NCI-H1105 (cell line): ENCODE measurements around the gene CTSL.

Source experiments
- DNase-seq: peaks from one replicate; lab custom pipeline; 2025; lab: John Stamatoyannopoulos, UW

CTSL gene

DNA sequence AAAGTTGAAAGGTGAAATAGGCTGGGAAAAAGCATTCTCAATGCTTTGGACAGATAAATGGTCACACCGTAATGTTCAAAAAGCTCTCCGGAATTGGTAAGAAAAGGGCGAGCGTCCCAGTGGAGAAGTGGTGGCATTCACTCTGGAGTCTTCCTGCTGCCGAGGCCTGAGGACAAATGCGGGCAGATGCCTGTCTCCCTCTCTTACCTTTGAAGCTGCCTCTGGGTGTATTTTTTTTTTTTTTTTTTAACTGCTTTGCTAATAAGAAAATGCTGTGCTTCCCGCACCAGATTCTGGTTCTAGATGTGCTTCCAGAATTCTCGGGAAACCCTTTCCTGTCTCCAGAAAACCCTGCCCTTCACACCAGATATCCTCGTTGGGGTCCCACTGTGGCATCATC is 24.4 kb upstream of the CTSL start:
- DNase-seq: no peak

DNA sequence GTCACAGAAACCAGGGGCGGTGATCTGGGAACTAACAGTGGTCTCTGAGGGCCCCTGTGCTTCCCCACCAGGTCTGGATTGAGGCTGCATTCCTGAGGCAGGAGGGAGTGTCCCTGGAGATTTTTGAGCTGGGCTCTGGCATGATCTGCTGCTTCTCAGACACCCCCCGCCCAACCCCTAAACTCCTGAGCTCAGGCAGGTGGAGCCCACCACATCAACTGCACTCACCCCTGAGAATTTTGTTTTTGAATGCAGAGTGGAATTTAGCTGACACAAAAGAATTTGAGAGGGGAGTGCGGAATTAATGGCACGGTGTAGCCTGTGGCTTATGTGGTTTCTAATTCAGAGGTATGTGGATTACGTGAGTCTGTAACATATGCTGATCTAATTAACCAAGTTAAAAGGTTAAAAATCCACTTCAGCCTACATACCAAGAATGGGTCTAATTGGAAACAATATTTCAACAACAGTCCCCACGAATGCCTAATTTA is 23.9 kb upstream of the CTSL start:
- DNase-seq: no peak

DNA sequence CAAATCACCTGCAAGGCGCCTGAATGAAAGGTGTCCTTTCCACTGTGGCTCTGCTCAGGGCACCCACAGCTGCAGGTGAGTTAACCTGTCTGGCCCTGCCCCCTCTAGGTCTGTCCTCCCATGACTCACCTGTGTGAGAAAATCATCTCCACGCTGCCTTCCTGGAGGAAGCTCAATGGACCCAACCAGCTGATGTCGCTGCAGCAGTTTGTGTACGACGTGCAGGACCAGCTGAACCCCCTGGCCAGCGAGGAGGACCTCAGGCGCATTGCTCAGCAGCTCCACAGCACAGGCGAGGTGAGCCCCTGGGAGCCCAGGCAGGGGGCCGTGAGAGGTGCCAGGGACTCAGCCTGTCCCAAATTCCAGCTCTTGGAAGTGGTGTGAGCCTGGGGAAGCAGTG is 23.0 kb upstream of the CTSL start:
- DNase-seq: no peak

DNA sequence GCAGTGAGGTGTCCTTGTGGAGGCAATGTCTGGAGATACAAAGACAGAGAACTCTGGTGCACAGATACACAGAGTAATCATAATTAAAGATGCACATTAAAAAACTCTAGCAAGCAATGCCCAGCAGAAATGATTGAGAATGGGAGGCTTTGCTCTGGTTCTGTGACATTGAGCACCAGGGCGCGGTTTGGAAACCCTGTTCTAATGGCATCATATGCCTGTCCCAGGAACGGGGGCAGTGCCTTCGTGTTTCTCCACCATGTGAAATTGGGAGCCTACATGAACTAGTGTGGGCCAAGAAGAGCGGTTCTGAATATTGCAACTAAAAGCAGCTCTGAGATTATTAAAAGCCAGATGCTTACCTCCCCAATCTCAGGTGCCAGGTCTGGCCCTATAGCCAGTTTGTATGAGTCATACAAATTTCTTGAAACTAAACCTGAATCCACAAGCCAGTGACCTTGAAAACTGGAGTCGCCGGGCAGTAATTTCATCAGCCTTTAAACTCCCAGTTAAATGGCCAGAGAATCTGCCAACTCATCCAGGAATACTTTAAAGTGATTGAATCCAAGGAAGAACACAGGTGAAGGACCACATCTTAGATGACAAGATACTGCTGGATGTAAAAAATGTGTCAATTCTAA is 22.2 kb upstream of the CTSL start:
- DNase-seq: no peak

DNA sequence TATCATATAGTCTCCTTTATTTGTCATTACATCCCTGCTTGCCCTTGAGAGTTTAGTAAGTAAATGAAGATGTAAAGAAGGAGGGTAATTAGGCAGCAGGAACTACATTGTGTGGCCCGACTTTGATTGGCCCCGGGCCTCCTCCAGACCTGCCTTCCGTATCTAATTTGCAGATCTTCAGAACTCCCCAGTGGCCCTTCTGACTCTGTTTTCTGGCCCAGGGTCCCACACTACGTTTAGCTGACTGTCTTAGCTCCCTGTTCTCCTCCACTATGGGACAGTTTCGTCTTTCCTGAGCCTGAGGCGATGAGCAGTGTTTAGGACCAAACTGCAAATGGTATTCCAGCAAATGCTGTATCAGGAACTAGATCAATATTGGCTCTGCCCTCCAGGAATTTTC is 21.6 kb upstream of the CTSL start:
- no peak for DNase-seq

DNA sequence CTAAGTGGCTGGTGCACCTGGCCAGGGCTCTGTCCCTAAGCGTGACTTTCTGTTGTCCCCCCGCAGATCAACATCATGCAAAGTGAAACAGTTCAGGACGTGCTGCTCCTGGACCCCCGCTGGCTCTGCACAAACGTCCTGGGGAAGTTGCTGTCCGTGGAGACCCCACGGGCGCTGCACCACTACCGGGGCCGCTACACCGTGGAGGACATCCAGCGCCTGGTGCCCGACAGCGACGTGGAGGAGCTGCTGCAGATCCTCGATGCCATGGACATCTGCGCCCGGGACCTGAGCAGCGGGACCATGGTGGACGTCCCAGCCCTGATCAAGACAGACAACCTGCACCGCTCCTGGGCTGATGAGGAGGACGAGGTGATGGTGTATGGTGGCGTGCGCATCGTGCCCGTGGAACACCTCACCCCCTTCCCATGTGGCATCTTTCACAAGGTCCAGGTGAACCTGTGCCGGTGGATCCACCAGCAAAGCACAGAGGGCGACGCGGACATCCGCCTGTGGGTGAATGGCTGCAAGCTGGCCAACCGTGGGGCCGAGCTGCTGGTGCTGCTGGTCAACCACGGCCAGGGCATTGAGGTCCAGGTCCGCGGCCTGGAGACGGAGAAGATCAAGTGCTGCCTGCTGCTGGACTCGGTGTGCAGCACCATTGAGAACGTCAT is 19.7 kb upstream of the CTSL start:
- DNase-seq: no peak

DNA sequence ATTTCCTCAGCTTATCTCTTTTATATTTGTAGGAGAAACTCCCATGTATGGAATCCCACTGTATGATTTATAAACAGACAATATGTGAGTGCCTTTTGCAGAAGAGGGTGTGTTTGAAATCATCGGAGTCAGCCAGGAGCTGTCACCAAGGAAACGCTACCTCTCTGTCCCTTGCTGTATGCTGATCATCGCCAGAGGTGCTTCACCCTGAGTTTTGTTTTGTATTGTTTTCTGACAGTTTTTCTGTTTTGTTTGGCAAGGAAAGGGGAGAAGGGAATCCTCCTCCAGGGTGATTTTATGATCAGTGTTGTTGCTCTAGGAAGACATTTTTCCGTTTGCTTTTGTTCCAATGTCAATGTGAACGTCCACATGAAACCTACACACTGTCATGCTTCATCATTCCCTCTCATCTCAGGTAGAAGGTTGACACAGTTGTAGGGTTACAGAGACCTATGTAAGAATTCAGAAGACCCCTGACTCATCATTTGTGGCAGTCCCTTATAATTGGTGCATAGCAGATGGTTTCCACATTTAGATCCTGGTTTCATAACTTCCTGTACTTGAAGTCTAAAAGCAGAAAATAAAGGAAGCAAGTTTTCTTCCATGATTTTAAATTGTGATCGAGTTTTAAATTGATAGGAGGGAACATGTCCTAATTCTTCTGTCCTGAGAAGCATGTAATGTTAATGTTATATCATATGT is 18.0 kb upstream of the CTSL start:
- no peak for DNase-seq

DNA sequence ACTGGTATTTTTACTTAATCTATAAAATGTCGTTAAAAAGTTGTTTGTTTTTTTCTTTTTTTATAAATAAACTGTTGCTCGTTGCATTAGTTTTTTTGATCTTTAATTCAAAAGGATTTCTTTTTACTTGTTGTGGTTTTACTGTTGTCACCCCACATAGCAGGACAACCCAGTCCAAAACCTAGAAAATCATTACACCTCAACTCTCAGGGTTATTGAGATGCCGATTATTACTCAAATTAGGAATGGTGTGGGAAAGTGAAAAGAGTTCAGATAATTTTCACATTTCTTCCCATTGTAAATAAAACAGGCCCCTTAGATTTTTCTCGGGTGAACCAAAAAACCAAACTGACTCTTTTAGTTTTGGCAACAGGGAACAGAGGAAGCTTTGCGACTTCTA is 17.4 kb upstream of the CTSL start:
- DNase-seq: no peak

DNA sequence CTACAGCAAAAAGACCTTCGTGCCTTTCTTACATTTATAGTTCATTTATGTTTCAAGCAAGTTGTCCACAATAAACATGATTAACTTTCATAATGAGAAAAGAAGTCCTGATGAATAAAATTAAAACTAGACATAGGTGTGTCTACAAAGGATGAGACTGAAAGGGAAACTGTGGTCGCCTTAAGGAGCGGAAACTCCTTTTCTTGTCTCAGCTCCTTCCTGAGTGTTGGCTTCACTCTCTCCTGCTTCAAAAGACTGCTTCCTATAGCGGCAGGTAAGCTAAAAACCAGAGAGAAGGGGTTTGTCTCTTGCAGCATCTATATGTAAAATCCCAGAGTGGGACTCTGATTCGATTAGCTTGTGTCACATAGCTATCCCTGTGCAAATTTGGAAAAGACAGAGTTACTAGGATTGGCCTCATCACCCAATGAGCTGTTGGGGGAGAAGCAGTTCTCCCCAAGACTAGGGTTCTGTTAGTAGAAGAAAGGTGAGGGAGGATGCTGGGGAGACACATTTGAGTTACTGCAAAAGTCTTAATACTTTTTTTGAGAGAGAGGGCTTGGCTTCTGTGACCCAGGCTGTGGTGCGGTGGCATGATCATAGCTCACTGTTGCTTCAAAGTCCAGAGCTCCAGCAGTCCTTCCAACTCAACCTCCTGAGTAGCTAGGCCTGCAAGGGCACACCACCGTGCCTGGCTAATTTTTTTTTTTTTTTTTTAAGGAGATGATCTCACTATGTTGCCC is 16.8 kb upstream of the CTSL start:
- no peak for DNase-seq

DNA sequence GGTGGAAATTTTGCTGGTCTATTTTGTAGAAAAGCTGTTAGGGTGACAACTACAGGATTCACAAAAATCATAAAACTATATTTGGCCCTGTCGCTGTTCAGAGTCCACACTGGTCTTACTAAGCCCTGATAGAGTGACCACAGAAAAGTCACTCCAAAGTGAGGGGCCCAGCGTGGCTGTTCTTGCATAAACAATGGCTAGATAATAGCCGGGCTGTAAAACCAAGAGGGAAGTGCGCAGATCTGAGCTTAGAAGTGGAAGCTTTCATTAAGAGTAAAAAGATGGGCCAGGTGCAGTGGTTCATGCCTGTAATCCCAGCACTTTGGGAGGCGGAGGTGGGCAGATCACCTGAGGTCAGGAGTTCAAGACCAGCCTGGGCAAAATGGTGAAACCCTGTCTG is 15.5 kb upstream of the CTSL start:
- no peak for DNase-seq

DNA sequence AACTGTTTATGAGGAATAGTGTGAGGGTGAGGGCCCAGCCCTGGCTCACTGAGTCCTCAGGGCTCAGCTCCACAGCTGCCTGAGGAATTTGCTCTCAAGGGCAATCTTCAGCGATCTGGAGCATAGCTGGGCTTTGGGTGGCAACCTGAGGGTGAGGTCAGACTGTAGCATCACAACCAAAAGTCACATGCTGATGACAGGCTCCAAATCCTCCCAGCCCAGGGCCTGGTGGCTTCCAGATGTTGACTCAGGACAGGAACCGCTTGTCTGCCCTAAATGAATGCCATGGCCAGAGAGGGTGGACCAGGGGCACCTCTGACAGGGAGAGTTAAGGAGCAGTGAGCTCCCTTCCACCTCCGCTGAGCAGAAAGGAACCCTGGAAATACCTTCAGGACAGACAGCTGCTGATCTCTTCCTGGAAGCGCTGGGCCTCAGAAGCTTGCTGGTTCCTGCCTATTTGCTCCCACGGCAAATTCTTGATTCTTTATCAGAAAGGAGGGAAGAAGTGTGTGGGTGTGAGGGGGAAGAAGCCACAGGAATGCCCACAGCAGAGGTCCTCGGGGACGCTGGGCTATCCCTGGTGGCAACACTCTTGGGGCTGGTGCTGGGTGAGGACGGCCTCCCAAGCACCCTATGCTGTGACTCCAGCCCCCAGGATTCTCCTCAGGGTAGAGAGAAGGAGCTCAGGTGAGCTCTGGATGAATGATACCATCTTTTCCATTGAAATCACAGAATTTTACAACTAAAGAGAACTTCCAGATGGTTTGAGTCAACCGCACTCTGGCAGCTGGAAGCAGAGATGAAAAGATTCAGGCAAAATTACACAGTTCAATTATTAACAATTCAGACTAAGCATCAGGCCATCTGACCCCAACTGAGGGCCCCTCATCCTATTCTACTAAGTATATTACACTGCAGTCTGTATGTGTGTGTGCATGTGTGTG is 13.8 kb upstream of the CTSL start:
- DNase-seq: no peak

DNA sequence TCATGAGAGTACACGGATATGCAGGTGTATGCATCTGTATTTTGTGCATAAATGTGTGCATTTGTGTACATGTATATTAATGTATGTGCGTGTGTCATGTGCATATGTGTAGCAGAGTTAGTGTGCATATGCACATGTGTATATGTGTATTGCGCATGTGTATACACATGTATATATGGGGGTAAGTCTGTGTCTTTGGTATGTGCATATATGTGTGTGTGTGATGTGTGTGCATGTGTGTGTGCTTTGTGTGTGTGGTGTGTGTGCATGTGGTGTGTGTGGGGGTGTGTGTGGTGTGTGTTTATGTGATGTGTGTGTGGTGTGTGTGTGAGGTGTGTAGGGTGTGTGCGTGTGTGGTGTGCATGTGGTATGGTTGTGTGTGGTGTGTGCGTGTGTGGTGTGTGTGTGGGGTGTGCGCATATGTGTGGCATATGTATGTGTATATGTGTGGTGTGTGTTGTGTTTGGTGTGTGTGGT is 13.1 kb upstream of the CTSL start:
- DNase-seq: no peak

DNA sequence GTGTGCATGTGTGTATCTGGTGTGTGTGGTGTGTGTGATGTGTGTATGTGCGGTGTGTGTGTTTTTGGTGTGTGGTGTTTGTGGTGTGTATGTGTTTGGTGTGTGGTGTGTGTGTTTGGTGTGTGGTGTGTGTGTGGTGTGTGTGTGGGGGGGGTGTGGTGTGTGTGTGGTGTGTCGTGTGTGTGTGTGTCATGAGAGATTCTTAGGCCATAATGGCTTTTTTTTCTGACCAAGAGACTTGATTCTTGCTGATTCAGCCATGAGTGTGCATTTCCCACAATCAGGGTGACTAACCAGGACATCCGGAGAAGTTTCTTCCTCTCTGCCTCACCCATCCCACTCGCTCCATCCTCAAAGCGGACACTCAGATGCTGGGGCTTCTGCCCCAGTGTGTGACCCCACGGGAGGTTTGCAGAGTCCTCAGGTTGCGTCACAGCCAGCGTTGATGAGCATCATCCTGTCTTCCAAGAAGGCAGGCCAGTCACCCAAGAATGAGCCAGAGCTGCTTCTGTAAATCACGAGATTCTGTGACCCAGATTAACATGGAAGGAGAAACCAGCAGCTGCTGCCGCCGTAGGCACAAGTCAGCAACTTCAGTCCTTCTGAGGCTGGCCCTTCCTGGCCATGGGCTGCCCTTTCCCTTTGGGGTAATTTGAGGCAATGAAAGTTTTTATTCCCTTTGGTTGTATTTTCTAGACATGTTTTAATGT is 12.5 kb upstream of the CTSL start:
- no peak for DNase-seq

DNA sequence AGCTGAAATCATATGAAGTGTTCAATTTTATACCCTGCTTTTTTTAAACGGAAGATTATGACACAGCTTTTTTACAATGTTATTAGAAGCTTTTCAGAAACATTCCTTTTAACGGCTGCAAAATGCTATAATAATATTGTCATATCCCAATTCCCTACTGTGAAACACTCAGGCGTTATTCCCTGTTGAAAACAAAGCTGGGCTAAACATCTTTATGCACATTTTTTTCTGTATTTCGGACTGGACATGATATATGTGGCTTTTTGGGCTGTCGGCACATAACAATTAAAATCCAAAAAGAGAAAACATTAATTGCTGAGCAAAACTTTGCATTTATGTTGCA is 12.0 kb upstream of the CTSL start:
- no peak for DNase-seq

DNA sequence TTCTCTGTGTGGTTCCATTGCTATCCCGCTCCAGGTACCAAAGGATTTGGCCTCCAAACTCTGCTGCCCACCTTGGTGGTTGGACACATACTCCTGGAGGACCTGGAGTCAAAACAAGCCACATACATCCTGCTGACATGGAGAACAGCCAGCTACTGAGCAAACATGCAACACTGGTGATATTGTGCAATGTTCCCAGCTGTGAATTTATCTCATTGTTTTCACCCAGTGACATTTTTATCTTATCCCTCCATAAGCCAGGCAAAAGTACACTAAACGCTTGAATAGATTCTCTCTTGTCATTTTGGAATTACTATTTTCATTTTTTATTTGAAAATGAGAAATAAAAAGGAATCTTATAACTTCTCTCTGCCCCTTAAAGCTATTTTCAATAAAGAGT is 11.1 kb upstream of the CTSL start:
- DNase-seq: no peak

DNA sequence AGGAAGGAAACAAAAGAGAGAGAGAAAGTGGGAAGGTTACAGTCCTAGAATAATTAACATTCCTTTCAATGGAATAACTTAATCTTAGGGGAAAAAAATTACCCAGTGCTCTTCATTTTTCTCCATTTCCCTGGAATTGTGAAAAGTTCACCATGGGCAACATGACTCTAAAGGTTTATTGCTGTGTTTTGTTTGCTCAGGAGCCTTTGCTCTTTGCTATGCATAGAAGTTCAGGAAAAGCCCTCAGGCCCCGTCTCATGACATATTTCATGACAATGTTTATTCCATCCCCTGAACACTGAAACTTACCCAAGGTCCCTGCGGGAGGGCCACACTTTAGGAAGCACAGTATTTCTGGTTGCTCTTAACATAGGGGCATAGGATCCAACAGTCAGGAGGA is 9.8 kb upstream of the CTSL start:
- DNase-seq: no peak

DNA sequence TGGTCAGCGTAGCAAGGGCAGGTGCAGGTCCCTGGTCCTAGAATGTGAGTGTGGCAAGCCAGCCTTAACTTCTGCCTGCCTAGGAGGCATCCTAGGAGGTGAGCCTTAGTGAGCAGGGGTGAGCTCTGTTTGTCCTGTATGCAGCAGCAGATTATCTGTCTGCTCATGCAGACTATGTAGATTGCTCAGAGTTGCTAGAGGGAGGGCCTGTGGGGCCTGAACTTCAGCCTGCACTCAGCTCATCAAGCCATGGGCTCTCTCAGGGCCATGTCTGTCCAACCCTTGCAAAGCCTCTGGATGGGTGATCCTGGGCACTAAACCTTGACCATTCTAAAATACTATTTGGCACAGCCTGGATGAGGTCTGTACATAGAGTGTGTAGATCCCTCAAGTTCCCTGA is 8.5 kb upstream of the CTSL start:
- no peak for DNase-seq

DNA sequence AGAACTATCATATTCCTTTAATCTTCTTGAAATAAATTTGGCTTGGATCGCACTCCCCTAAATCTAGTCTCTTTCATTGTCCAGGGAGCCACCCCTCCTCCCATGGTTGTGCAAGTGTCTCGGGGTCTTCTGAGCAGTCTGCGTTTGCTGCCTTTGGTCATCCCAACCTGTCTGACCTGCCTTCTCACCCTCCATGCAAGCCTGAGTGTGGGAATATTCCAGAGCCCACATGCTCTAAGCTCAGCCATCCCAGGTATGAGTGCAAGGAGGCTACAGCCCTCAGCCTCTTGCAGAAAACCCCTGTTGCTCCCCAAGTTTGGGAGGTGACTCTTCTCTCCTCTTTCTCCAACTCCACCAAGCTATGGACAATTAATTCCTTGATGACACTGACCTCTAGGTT is 7.7 kb upstream of the CTSL start:
- no peak for DNase-seq

DNA sequence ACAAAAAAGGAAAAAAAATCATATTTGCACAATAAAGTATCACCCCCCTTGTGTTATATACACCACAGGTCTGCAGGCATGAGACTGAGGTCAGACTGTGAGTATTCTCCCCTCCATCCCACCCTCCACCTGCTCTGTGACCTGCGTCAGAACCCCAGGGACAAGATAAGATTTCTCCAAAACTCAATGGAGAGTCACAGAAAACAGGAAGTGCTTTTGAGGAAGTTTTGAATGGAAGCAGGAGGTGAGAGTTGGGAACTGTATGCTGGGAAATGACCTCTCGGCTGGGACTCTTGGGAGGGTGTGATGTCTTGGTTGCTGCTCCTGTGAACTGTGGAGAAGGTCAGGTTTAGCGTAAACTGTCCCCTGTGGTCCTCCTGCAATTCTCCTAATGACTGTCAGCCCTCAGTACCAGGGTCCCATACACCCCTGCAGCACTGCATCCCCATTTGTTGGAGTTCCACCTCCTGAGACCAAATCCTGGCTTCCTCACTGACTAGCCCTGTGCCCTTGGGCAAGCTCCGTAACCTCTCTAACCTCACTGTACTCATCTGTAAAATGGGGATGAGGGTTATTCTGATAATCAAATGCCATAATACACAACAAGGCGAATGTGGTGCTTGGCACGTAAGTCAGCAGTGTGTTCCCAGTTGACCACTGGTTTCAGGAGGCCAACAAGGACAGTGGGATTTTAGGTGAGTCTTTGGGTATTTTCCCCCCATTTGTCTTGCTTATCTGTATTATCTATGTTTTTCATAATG is 6.9 kb upstream of the CTSL start:
- no peak for DNase-seq

DNA sequence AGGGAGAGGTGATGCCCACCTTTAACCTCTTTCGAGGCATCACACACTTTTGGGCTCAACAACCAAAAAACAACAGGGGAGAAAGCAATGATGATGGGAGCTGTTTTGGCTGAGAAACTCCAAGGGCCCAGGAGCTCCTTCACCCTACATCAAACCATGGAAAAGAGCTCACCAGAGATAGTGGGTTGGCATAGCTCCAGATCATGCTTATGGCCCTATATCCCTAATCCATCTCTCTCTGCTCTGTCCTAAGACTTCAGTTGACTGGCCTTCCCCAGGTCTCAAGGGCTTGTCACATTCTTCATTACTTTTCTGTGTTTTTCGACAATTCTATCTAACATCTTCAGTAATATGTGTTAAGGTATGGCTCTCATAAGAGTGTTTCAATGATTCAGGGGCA is 5.7 kb upstream of the CTSL start:
- DNase-seq: no peak
